HG02981 (cell line): ENCODE results near the gene KMT2A.
"Not testable (repeated sequence)": the region's sequence is repeated elsewhere in the genome, so short reads cannot be mapped to it uniquely, and the experiment has no call there.

Experiments
- ATAC-seq: cut with Tn5 transposase; IDR thresholded peaks from one replicate; pipeline ENCODE4 v1.9.1; 2021; ENCODE audit warnings: mild to moderate bottlenecking, moderate library complexity; ENCODE audit not compliant: unreplicated experiment

The KMT2A gene

DNA sequence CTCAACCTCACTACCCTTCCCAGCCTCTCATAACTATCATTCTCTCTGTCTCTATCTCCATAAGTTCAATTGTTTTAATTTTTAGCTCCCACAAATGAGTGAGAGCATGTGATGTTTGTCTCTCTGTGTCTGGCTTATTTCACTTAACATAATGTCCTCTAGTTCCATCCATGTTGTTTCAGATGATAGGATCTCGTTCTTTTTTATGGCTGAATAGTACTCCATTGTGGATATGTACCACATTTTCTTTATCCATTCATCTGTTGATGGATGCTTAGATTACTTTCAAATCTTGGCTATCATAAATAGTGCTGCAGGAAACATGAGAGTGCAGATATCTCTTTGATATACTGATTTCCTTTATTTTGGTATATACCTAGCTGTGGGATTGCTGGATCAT lies 44.9 kb downstream of the KMT2A start:
- not testable (repeated sequence) for ATAC-seq

DNA sequence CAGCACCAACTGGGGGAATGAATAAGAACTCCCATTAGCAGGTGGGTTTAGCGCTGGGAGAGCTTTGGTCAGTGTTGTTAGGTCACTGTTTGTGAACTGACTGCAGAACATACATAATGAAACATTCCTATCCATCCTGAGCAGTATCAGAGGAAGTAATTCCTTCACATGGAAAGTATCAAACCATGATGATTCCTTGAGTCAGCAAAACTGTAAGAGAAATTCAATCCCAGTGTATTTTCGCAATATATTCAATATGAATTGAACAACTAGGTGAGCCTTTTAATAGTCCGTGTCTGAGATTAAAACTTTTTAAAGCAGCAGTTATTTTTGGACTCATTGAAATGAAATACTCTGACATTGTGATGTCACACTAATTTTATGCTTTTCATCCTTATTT lies 48.1 kb downstream of the KMT2A start:
- no peak for ATAC-seq

DNA sequence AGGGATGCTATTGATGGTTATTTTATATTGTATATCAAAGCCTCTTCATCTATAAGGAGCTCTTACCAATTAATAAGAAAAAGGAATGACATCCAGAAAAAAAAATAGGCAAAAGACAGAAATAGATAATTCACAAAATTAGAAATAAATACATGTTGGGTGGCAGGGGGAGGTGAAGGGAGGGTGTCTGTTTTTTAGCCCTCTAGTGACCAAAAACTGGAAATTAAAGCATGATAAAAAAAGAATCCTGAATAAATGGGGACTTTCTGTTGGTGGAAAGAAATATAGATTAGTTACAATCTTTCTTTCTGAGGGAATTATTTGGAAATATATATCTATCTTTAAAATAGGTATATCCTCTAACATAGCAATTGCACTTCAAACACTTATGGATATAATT lies 49.0 kb downstream of the KMT2A start:
- ATAC-seq: no peak

DNA sequence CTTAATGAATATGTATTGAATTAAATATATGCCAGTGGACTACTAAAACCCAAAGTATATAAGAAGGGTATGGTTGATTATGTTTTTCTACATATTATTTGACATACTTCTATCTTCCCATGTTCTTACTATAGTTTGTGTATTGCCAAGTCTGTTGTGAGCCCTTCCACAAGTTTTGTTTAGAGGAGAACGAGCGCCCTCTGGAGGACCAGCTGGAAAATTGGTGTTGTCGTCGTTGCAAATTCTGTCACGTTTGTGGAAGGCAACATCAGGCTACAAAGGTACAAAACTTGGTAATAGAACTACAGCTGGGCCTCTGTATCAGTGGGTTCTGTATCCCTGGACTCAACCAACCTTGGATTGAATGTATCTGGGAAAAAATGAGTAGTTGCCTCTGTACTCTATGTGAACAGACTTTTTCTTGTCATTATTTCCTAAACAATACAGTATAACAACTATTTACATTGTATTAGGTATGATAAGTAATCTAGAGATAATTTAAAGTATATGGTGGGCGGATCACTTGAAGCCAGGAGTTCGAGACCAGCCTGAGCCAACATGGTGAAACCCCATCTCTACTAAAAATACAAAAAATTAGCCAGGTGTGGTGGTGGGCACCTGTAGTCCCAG lies 52.3 kb downstream of the KMT2A start:
- ATAC-seq: no peak

DNA sequence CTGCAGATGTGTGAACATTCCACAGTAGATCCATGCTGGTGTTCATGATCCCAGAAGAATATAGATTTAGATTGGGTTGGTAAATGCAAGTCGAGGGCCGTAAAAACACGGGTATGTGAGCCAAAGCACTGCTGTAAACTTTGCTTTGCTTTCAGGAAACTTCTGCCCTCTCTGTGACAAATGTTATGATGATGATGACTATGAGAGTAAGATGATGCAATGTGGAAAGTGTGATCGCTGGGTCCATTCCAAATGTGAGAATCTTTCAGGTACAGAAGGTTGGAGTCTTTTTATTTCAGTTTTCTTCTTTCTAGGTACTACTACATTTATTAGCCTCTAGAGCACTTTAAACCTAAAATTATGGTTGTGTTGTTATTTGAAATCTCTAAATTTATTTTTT lies 54.7 kb downstream of the KMT2A start:
- ATAC-seq: no peak

DNA sequence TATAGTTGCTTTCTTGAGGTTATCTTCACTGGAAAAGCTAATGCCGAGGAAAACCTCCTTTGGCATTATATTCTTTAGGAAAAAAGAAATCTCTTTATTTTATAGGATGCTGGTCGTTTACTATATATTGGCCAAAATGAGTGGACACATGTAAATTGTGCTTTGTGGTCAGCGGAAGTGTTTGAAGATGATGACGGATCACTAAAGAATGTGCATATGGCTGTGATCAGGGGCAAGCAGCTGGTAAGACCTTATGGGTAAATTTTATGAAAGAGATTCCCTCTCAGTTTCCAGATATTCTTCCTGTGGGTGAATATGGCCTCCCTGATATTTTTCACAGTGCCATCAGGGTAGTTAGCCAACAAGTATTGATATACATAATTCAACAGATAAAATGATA lies 61.5 kb downstream of the KMT2A start:
- no peak for ATAC-seq

DNA sequence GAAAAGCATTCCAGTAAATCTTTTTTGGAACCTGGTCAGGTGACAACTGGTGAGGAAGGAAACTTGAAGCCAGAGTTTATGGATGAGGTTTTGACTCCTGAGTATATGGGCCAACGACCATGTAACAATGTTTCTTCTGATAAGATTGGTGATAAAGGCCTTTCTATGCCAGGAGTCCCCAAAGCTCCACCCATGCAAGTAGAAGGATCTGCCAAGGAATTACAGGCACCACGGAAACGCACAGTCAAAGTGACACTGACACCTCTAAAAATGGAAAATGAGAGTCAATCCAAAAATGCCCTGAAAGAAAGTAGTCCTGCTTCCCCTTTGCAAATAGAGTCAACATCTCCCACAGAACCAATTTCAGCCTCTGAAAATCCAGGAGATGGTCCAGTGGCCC lies 66.9 kb downstream of the KMT2A start:
- ATAC-seq: no peak

- no peak for ATAC-seq
Observed at GRCh38 chr11:118511601-118512000, 75.3 kb downstream of the KMT2A start.

- ATAC-seq: no peak
Observed at GRCh38 chr11:118514103-118514502, 77.8 kb downstream of the KMT2A start.

DNA sequence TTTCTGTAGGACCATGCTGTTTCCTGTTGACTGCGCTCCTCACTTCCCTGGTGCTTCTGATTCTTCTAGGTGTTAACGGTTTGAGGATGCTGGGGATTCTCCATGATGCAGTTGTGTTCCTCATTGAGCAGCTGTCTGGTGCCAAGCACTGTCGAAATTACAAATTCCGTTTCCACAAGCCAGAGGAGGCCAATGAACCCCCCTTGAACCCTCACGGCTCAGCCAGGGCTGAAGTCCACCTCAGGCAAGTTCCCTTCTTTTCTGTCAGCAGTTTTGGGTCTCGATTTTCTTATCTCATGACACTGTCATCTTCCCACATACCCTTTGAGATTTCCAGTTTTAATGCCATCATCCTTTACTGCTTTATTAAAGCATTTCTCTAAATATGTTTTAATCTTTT lies 83.3 kb downstream of the KMT2A start:
- ATAC-seq: no peak

- no peak for ATAC-seq
Observed at GRCh38 chr11:118521892-118522311, 85.6 kb downstream of the KMT2A start.

GRCh38 chr11:118522571-118523072 lies 86.3 kb downstream of the KMT2A start:
- ATAC-seq: no peak

DNA sequence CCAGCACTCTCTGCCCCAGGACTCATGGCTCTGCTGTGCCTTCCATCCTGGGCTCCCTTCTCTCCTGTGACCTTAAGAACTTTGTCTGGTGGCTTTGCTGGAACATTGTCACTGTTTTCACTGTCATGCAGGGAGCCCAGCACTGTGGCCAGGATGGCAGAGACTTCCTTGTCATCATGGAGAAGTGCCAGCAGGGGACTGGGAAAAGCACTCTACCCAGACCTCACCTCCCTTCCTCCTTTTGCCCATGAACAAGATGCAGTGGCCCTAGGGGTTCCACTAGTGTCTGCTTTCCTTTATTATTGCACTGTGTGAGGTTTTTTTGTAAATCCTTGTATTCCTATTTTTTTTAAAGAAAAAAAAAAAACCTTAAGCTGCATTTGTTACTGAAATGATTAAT lies 88.1 kb downstream of the KMT2A start:
- ATAC-seq: no peak

GRCh38 chr11:118524757-118525470 lies 88.6 kb downstream of the KMT2A start:
- ATAC-seq: no peak

DNA sequence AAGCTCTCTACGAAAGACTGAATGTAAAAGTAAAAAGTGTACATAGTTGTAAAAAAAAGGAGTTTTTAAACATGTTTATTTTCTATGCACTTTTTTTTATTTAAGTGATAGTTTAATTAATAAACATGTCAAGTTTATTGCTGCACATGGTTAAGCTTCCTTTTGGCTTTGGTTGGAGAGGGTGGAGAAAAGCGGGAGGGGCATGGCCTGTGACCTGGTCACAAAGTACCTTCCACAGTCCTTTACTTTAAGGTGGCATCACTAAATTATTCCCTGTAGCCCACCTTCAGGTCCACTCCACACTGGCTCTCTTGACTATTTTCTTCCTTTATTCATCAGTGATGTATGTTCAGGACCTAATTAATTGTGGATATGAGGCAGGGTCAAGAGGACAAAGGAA lies 90.4 kb downstream of the KMT2A start:
- no peak for ATAC-seq

GRCh38 chr11:118527109-118527508 lies 90.8 kb downstream of the KMT2A start, which contains the start of gene TTC36:
Gene TTC36 (plus strand): TSS chr11:118527474. CDS start chr11:118527495, 21 bp downstream.
- no peak for ATAC-seq

GRCh38 chr11:118528511-118528910 lies 92.2 kb downstream of the KMT2A start:
- no peak for ATAC-seq

DNA sequence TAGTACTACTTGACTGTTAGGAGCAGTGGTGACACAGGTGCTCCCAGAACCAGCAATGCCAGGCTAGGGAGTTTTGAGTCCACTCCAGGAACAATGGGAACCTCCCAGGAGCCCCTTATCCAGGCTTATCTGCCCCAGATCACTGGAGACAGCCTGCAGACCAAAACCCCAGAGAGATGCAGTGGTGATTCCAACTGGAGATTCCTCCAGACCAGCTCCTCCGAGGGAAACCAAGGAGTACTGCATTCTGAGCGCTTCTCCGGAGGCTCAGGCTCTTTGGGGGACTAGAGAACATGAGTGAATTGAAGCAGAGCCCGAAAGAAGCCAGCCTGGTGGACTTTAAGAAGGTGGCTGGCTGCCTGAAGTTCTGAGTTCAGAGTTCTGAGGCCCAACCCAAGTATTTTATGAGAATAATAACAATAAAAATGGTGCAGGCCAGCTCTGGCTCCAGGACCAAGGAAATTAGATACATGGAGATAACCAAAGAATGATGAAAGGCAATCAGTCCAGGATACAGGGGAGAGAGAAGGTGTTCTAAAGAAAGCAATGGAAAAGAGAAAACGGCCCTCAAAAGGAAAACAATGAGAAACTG lies 93.4 kb downstream of the KMT2A start:
- ATAC-seq: no peak

GRCh38 chr11:118530180-118530682 lies 93.9 kb downstream of the KMT2A start:
- no peak for ATAC-seq

GRCh38 chr11:118530683-118531596 lies 94.6 kb downstream of the KMT2A start, which contains the start of gene TMEM25:
Gene TMEM25 (plus strand): TSS chr11:118531192. CDS start chr11:118531802, 610 bp downstream.
- peak; percentile 59 for ATAC-seq
